GM12873 (cell line): Measurements from ENCODE around the gene GPR173.

Experiments used
- TF ChIP-seq, protein P1 (sequence below): IDR thresholded peaks from 2 replicates; pipeline ENCODE4 v1.5.1; 2012; ENCODE audit warnings: low read depth, mild to moderate bottlenecking, moderate library complexity, low read length, control low read depth; ENCODE audit not compliant: insufficient read depth; ENCODE audit errors: missing control alignments

Gene GPR173

DNA sequence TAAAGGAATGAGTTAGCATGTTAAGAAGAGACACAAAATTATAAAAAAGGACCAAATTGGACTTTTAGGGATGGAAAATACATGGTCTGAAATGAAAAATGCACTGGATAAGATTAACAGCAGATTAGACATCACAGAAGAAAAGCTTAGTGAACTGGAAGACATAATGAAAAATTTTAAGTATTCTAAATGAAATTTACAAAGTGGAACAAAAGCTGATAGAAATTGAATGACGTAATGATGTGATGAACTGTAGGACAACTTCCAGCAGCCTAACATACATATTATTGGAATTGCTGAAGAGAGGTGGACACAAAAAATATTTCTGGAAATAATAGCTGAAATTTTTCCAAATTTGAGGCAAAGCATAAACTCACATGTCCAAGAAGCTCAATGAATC, 39.6 kb upstream of the GPR173 start:
- TF ChIP-seq, protein P1, sequence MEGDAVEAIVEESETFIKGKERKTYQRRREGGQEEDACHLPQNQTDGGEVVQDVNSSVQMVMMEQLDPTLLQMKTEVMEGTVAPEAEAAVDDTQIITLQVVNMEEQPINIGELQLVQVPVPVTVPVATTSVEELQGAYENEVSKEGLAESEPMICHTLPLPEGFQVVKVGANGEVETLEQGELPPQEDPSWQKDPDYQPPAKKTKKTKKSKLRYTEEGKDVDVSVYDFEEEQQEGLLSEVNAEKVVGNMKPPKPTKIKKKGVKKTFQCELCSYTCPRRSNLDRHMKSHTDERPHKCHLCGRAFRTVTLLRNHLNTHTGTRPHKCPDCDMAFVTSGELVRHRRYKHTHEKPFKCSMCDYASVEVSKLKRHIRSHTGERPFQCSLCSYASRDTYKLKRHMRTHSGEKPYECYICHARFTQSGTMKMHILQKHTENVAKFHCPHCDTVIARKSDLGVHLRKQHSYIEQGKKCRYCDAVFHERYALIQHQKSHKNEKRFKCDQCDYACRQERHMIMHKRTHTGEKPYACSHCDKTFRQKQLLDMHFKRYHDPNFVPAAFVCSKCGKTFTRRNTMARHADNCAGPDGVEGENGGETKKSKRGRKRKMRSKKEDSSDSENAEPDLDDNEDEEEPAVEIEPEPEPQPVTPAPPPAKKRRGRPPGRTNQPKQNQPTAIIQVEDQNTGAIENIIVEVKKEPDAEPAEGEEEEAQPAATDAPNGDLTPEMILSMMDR, result no peak

DNA sequence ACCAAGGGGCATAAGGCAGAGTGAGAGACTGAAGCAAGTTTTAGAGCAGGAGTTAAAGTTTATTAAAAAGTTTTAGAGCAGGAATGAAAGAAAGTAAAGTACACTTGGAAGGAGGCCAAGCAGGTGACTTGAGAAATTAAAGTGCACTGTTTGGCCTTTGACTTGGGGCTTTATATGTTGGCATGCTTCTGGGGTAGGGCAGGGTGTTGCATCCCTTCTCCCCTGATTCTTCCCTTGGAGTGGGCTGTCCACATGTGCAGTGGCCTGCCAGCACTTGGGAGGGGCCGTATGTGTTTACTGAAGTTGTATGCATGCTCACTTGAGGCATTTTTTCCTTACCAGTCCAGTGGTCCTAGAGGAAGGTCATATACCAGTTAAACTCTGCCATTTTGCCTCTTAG, 35.3 kb upstream of the GPR173 start:
- TF ChIP-seq, protein P1, result no peak

DNA sequence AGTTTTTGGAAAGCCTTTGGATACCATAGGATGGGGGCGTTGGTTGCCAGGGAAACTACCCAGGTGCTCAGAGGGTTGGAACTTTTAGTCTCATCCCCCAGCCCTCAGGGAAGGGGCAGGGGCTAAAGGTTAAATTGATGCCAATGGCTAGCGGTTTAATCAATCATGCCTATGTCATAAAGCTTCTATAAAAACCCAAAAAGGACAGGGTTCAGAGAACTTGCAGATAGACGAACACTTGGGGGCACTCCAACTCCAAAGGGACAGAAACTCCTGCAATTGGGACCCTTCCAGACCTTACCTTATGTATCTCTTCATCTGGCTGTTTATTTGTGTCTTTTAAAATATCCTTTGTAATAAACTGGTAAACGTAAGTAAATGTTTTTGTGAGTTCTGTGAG, 30.0 kb upstream of the GPR173 start:
- TF ChIP-seq, protein P1, result no peak

DNA sequence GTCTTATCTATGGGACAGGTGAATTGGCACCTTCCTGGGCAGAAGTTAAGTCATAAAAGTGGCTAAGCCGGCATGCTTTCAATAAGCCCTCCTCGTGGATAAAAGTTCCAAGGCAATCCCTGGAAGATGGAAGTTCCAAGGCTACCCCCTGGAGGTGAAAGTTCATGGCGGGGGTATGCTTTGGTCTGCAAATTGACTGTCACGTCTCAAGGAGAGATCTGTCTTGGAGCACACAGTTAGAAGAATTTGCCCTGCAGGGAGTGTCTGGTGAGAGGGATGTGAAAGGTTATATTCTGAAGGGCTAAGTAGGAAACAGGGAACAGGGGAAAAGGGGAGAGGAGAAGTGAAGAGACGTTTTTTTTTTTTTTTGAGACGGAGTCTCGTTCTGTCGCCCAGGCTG, 26.2 kb upstream of the GPR173 start:
- TF ChIP-seq, protein P1, result no peak

DNA sequence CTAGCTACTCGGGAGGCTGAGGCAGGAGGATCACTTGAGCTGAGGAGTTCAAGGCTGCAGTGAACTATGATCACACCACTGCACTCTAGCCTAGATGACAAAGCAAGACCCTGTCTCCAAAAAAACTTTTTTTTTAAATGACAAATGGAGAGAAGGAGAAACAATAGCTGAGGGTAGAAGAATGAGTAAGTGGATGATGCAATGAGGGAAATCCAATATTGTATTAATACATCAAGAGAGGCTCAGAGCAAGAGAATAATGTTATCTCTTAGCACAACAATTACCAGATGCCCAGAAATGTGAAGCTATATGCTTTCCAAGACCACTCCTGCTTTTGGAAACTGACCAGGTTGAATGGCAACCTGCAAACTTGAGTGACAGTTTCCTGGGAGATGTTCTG, 19.9 kb upstream of the GPR173 start:
- TF ChIP-seq, protein P1, result no peak

DNA sequence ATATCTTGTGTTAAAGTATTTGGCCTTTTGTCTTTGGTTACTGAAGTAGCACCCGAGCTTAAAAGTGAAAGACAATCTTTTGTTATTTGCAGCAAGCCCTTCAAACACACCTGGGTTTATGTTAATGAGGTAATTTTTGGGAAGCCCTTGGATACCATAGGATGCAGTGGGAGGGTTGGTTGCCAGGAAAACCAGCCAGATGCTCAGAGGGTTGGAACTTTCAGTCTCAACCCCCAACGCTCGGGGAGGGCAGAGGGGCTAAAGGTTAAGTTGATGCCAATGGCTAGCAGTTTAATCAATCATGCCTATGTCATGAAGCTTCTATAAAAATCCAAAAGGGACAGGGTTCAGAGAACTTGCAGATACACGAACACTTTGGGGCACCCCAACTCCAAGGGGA, 17.2 kb upstream of the GPR173 start:
- TF ChIP-seq, protein P1, result no peak

DNA sequence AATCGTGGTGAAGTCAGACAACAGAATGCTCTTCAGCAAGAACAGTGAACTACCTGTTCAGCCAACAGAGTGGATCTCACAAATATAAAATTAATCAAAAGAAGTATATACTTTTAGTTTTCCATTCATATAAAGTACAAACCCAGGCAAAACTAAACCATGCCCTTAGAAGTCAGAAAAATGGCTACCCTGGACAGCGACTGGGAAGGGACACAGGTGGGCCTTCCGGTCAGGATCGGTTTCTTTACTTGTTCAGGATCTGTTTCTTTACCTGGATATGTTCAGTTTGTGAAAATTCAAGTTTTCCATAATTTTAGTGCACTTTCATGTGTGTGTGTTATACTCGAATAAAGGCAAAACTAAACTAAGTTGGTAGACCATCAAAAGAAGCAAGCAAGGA, 12.4 kb upstream of the GPR173 start:
- TF ChIP-seq, protein P1, result no peak
